HepG2 (cell line): ENCODE data around the gene CEP78. TPM values are rescaled to one million over a fixed set of nuclear protein-coding genes. Genes with fewer than 3 reads are reported as not detected.

Experiments
- CCAR2 ChIP-seq: fragments of 200-400 bp; formaldehyde crosslinking; optimal IDR thresholded peaks from 2 replicates; pipeline ENCODE3; 2018; ENCODE audit warnings: low read depth, mild to moderate bottlenecking, low read length, moderate library complexity
- HINFP ChIP-seq: sonication (generic); formaldehyde crosslinking; IDR thresholded peaks from 2 replicates; pipeline ENCODE4 v1.4.0; 2020; ENCODE audit warnings: low read depth, mild to moderate bottlenecking, missing genetic modification reagents
- JUN ChIP-seq: sonication (generic); formaldehyde crosslinking; IDR thresholded peaks from 2 replicates; pipeline ENCODE4 v1.4.0; 2020; ENCODE audit warnings: mild to moderate bottlenecking, missing genetic modification reagents
- KIAA2018 ChIP-seq: sonication (generic); formaldehyde crosslinking; IDR thresholded peaks from 2 replicates; pipeline ENCODE4 v1.5.0; 2020; ENCODE audit warnings: mild to moderate bottlenecking, missing genetic modification reagents, borderline replicate concordance
- KLF6 ChIP-seq: IDR thresholded peaks from 2 replicates; pipeline ENCODE4 v1.8.0; 2016; ENCODE audit warnings: missing biosample characterization, missing genetic modification reagents
- POGK ChIP-seq: sonication (generic); formaldehyde crosslinking; conservative IDR thresholded peaks from 2 replicates; pipeline ENCODE4 v1.8.0; 2022; ENCODE audit warnings: mild to moderate bottlenecking, moderate library complexity, missing genetic modification reagents
- SAP130 ChIP-seq: IDR thresholded peaks from 2 replicates; pipeline ENCODE4 v1.6.1; 2016; ENCODE audit warnings: low read depth
- STAG1 ChIP-seq: sonication (generic); formaldehyde crosslinking; IDR thresholded peaks from 2 replicates; pipeline ENCODE4 v1.4.0; 2020; ENCODE audit warnings: missing genetic modification reagents
- ZBTB38 ChIP-seq: sonication (generic); formaldehyde crosslinking; IDR thresholded peaks from 2 replicates; pipeline ENCODE4 v1.5.1; 2020; ENCODE audit warnings: mild to moderate bottlenecking, missing genetic modification reagents
- ZNF331 ChIP-seq: sonication (generic); formaldehyde crosslinking; IDR thresholded peaks from 2 replicates; pipeline ENCODE4 v1.4.0; 2020; ENCODE audit warnings: missing genetic modification reagents
- ZNF775 ChIP-seq: sonication (generic); formaldehyde crosslinking; IDR thresholded peaks from 2 replicates; pipeline ENCODE4 v1.4.0; 2020; ENCODE audit warnings: missing genetic modification reagents, mild to moderate bottlenecking, moderate library complexity, borderline replicate concordance
- ZNF792 ChIP-seq: IDR thresholded peaks from 2 replicates; pipeline ENCODE4 v1.6.1; 2016
- polyA plus RNA-seq, 8 experiments: library from polyadenylated mRNA; depleted of rRNA in 3 of 8; stranded (reverse) in 7 of 8; unstranded in 1 of 8; fragments of >200 nt; fragmentation: Illumina TruSeq in 4 of 8; extraction: Trizol in 4 of 8; gene quantifications; 2 replicates each; pipeline versions ENCODE4 v1.2.1 to v1.2.3, GENCODE V29; 2011 to 2016; ENCODE audit warnings: low read depth in 4 of 8, missing spikeins in 1 of 8, mixed read lengths in 1 of 8; ENCODE audit not compliant: insufficient read depth in 1 of 8
- total RNA-seq, 5 experiments: library from RNA; depleted of rRNA; stranded (reverse); fragments of >200 nt; fragmentation: Illumina TruSeq; extraction: Trizol; gene quantifications; 2 replicates each; pipeline ENCODE4 v1.2.3, GENCODE V29; 2016; ENCODE audit warnings: low read depth in 1 of 5
- TF ChIP-seq, protein P1 (sequence below): IDR thresholded peaks from 2 replicates; pipeline ENCODE4 v1.6.1; 2016; ENCODE audit warnings: control low read depth
- TF ChIP-seq, protein P2 (sequence below): sonication (generic); formaldehyde crosslinking; IDR thresholded peaks from 2 replicates; pipeline ENCODE4 v1.5.0; 2020; ENCODE audit warnings: missing genetic modification reagents, mild to moderate bottlenecking, borderline replicate concordance

The CEP78 gene
- total and polyA plus RNA-seq, 2 of the 13 experiments (the other 11 are each of a cell fraction or from before 2014, with no cell fraction given), result 5.1 to 30.8 TPM

DNA sequence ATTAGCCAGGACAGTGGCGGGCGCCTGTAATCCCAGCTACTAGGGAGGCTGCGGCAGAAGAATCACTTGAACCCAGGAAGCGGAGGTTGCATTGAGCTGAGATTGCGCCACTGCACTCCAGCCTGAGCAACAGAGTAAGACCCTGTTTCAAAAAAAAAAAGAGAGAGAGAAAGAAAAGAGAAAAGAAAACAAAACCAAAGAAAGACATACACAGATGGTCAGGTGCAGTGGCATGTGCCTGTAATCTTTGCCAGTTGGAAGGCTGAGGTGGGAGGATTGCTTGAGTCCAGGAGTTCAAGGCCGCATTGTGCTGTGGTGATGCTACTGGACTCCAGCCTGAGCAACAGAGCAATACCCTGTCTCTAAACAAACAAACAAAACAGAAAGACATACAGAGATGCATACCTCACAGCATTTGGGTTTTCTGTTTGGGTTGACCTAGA lies 51.1 kb downstream of the CEP78 start (continued):
- TF ChIP-seq KIAA2018 (no peak), JUN (CRISPR knock-in tag) (peak; percentile 68; the same call in 1 of the 2 replicates), ZBTB38 (CRISPR knock-in tag) (peak; percentile 32; the same call in 1 of the 2 replicates), ZNF775 (CRISPR knock-in tag) (no peak), STAG1 (CRISPR knock-in tag) (no peak), POGK (CRISPR knock-in tag) (peak; percentile 63; the same call in 1 of the 2 replicates), ZNF331 (CRISPR knock-in tag) (peak; percentile 84), HINFP (CRISPR knock-in tag) (no peak), CCAR2 (no peak), KLF6 (CRISPR knock-in tag) (peak; percentile 78), ZNF792 (CRISPR knock-in tag) (0 out of 2 replicates have a peak, but pooled peaks have one; percentile 19), SAP130 (CRISPR knock-in tag) (peak; percentile 75)
- TF ChIP-seq, protein P1, sequence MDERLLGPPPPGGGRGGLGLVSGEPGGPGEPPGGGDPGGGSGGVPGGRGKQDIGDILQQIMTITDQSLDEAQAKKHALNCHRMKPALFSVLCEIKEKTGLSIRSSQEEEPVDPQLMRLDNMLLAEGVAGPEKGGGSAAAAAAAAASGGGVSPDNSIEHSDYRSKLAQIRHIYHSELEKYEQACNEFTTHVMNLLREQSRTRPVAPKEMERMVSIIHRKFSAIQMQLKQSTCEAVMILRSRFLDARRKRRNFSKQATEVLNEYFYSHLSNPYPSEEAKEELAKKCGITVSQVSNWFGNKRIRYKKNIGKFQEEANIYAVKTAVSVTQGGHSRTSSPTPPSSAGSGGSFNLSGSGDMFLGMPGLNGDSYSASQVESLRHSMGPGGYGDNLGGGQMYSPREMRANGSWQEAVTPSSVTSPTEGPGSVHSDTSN (CRISPR knock-in tag), result no peak
- TF ChIP-seq, protein P2, sequence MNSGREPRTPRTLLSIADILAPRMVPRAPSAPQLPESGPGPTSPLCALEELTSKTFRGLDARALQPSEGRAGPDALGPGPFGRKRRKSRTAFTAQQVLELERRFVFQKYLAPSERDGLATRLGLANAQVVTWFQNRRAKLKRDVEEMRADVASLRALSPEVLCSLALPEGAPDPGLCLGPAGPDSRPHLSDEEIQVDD (CRISPR knock-in tag), result no peak
